NCI-H446 treated with DMSO at 0.1 percent for 48 hours (cell line): ENCODE results near the gene METTL25B.

ENCODE experiments used
- DNase-seq: peaks from one replicate; lab custom pipeline; 2025; lab: John Stamatoyannopoulos, UW

The METTL25B gene

DNA sequence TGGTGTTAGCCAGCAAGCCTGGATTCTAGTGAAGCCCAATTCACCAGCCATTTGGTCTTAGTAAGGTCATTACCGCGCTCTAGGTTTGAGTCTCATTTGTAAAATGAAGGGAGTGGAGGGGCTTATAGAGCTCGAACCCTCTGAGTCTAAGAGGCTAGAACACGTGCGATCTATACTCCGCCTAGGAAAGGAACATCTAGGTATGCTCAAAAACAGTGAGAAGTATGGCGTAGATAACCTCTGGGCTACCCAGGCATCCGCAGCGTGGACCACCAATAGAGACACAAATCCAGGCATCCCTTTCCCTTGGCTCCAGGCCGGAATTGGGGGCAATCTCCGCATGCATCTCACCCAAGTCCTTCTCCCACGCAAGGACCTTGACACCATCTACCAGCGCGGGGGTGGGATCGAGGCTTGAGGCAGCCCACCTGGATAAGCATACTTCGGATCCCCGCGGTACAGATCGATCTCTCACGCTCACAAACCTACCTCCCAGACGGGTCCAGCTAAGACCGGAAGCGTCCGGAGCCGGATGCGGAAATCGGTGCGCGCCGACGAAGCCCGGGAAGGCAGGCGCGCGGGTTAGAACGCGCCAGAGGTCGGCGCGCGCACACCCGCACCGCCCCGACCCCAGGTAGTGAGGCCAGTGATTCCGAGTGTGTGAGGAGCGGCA lies at the start of gene METTL25B:
Gene METTL25B (plus strand): TSS at position 544 of the 673 bp plus-strand sequence. CDS start 636 bp downstream, outside the sequence.
- DNase-seq = peak; percentile 78

DNA sequence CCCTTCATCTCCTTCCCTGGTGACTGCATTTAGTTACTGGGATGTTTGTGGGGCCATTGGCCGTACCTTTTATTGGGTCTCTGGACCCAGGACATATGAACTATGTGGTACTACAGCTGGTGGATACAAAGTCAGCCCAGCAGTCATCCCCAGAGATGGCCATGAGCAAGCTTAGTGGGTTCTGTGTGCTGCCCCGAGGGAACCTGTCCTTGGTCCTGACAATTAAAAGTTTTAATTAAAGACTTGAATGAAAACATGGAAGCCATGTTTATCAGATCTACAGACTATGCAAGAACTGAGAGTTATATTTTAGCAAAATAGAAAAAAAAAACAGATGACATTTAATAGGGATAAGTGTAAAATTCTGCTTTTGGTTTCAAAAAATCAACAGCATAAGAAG lies 48.2 kb upstream of the METTL25B start:
- DNase-seq = no peak

DNA sequence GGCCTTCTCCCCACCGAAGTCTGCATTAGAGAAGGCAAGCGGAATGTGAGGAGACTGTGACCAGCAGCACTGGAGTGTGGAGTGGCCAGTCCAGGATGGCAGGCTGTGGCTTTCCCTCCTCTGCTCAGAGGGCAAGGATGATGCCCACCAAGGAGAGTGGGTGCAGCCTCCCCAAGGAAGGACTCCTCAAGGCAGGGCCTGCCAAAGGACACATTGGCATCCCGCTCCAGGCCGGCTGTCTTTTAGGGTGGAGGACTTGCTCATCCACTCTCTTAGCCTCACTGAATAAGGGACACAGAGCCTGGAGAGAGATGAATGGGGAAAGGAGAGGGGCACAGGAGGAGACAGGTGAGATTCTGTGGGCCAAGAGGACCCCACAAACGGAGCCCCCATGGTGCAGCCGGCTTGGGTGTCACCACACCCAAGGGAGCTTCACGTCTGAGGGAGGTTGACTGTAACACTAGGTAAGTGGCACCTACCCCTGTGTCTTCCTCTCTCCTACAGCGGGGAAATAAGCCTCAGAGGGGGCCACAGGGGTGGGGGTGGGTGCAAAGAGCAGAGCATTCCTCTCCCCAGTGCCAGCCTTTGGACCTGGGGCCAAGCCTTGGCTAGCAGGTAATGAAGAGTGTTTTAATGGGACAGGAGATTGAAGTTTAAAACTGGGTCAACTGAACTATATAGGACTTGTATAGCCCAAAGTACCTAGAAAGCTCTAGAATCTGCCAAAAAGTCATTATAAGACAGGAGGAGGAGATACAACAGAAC lies 46.9 kb upstream of the METTL25B start:
- DNase-seq = no peak

DNA sequence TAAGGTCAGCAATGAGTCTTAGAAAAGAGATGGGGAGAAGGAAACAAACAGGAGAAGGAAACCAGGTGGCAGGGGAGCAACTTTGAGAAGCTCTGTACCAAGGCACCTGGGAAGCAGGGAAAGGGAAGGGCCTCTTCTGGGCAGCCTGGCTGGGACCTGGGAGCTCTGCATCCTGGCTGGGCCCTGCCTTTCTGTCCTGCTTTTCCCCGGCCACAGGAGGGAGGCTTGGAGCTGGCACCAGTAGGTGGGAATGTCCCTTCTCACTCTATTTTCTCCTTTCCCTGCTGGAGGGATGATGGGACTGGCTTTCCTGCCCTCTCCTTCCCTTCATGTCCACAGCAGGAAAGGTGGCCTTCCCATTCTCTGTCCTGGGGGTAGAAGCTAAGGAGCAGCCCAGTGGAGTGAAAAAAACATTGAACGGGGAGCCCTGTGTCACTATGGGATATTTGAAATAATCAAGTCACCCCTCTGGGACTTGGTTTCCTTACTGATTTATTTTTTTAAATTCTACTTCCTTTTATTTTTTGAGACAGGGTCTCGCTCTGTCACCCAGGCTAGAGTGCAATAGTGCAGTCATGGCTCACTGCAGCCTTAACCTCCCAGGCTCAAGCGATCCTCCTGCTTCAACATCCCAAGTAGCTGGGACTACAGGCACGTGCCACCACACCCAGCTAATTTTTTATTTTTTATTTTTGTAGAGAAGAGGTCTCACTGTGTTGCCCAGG lies 45.9 kb upstream of the METTL25B start:
- DNase-seq = no peak

DNA sequence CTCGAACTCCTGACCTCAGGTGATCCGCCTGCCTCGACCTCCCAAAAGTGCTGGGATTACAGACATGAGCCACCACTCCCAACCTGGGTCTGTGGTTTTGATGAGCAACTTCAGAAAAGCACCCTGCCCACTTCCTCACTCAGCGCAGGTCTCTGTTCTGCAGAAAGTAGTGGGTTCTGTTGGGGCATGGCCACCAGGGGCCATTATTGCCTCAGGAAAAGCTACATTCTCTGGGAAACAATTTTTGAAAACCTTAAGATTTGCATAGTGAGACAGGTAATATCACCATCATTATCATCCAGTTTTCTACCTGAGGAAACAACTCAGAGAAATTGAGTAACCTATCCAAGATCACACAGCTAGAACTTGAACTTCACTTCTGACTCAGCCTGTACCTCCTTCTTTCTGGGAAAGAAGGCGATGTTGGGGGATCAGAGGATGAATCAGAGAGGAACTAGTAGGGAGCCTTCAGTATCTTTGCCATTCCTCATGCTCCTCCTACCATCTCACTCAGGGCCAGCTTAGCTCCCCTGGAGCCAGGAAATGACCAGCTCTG lies 44.0 kb upstream of the METTL25B start:
- no peak for DNase-seq

DNA sequence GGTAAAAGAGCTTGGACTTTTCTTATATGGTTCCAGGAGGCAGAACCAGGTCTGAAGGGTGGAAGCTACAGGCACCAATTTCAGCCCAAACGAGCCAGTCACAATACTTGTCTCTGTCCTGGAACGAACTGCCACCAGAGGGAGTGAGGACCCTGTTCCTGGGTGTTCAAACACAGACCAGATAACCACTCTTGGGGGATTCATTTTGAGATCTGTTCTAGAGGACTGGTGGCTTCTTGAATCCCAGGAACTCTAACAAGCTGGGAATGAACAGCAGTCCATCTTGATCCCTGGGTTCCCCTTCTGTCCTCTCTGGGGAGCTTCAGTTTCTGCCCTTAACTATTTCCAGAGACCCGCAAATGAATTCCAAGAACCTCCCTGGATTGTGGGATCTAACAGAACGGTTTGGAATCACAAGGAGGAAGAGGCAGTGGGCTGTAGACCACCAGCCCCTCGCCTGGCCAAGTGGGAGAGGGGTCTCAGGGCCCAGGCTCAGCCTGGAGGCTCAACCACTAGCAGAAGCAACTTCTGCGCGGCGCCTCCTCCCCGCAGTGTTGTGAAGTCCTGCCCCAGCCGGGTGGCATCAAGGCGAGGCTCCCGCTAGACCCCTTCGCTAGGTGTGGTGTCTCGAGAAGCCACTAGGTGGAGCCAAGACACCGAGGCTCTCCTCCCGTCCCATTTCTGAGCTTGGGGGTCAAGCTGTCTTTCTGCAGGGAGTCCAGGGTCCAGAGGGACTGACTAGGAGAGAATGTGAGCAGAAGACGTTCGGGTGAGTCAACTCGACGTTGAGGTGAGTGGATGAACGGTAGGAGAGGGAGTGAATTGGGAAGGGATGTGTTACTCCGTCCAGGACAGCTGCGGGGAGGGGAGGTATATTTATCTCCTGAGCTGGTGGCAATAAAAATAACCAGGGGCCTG lies 39.0 kb upstream of the METTL25B start:
- peak; percentile 67 for DNase-seq

- DNase-seq = no peak
Measured at GRCh38 chr1:156689953-156690674, 38.2 kb upstream of the METTL25B start.

- DNase-seq = no peak
Measured at GRCh38 chr1:156690675-156691036, 37.6 kb upstream of the METTL25B start.

DNA sequence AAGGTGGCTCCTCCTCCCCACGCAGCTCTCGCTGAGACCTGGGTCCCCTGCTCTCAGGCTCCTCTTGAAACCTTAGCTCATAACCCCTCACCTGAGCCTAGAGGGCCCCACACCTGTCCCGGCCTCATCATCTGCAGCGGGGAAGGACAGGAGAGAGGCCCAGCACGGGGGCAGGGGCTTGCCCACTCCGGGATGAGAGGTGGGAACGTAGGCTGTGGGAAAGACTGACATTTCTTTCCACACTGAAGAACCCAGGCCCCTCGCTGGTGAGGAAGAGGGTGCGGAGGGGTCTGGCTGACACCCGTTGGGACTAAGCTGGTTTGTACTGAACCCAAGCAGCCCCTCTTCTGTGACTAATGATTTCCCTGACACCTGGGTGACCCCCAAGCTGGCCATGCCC lies 37.1 kb upstream of the METTL25B start:
- no peak for DNase-seq

DNA sequence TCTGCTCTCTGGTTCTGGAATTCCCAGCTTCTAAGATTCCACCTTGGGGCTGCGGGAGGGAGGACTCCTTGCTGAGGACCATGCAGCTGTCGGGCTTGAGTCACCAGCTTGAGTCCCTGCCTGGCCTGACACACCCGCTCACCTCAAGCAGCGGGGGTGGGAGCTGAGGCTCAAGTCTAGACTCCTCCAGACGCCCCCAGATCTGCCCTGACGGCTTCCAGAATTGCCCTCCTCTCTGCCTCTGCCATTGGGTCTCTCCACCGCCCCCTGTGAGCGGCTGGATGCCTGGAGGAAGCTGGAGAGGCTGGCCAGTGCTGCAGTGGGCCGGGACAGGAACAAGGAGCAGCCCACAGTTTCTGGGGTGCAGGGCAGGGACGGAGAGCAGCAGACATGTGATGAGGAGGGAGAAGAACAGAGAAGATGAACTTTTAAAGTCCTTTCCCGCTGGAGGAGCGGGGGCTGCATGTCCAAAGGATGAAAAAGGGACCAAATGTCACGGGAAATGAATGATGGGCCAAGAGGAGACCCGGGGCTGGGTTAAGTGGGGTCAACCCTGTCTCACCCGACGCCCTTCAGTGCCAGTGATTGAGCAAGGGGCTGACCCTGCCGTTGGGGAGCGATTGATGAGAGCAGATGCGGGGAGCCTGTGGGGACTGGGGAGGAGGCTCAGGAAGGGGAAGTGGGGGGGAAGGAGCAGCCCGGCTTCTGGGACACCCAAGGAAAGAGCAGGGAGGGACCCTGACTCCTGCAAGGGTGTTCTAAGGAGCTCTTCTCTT lies 36.4 kb upstream of the METTL25B start:
- no peak for DNase-seq

DNA sequence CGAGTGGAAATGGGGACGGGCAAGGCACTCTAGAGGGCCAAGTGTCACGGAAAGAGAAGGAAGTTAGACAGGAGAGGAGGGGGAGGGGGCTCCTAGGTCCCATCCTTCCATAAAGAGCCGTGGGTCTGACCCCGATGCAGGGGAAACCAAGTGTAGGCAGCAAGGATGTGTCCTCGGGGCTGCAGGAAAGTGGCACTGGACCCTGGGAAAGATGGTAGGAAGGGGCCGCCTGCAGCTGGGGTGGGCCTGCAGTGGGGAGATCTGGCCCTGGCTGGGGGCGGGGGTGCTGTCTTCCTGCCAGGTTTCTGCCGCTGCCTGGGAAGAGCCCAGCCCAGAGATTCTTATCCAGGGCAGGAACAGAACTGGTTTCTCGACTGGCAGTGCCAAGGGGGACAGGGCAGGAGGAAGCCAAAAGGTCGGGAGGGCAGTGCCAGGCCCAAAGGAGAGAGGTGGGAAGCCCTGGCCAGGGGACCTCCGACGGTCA lies 35.8 kb upstream of the METTL25B start:
- no peak for DNase-seq

- no peak for DNase-seq
Measured at GRCh38 chr1:156692925-156693847, 35.1 kb upstream of the METTL25B start.

GRCh38 chr1:156693848-156694689 lies 34.2 kb upstream of the METTL25B start:
- DNase-seq = no peak

- no peak for DNase-seq
Measured at GRCh38 chr1:156694690-156694962, 33.6 kb upstream of the METTL25B start.

- no peak for DNase-seq
Measured at GRCh38 chr1:156696755-156697154, 31.5 kb upstream of the METTL25B start.

- DNase-seq = no peak
Measured at GRCh38 chr1:156697481-156697880, 30.8 kb upstream of the METTL25B start.

- DNase-seq = no peak
Measured at GRCh38 chr1:156698995-156699394, 29.3 kb upstream of the METTL25B start.
